HG03159 (cell line): Measurements from ENCODE around the gene RNF181.
"Not testable (repeated sequence)": the region's sequence is repeated elsewhere in the genome, so short reads cannot be mapped to it uniquely, and the experiment has no call there.

ENCODE experiments used
- ATAC-seq: cut with Tn5 transposase; IDR thresholded peaks from one replicate; pipeline ENCODE4 v1.9.1; 2021; ENCODE audit warnings: mild to moderate bottlenecking, moderate library complexity; ENCODE audit not compliant: unreplicated experiment

The RNF181 gene, protein sequence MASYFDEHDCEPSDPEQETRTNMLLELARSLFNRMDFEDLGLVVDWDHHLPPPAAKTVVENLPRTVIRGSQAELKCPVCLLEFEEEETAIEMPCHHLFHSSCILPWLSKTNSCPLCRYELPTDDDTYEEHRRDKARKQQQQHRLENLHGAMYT

DNA sequence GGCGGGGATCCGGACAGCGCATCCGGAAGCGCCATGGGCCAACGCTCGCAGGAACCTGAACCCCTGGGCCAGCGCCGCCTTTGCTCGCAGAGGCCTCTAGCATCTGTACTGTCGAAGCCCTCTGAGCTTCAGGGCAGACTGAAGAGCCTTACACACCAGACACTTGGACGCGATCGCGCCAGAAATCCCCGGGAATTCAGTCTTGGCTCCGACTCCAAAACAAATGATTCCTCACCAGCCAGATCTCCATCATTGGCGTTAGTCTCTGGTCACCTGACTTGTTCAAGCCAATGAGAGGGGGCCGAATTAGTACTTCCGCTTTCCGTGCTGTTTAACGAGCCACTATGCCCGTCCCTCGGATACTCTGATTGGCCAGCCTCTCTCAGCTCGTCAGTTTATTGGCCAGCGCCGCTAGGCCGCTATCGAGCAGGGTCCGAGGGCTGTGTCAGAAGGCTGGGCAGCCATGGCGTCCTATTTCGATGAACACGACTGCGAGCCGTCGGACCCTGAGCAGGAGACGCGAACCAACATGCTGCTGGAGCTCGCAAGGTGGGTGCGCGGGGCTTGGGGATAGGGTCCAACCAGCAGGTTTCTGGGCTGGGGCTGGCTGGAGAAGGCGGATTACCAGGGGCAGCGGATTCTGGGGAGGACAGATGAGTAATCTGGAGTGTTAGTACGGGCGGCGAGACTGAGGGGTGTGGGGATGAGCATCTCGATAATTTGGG is at the start of gene RNF181:
RNF181 (plus strand) TSS at position 445 of the 725 bp plus-strand sequence; CDS start at position 464, 19 bp downstream.
- ATAC-seq = peak; percentile 99

DNA sequence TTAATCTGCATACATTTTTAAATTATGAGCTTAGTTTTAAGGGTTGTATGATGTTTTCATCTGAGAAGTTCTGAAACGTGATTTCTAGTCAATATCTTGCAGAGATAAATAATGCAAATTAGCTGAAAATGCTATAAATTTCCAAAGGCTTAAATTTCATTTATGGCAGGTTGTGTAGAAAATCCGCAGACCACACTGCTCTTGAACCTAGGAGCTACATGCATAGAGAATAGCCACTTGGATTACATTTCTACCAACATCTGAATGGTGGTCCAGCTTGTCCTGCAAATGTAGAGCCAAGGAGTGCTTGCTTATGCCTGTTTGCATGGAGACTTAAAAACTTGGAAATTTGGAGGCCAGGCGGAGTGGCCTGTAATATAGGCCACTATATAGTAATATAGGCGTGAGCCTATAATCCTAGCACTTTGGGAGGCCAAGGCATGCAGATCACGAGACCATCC is 49.7 kb upstream of the RNF181 start:
- ATAC-seq = no peak

DNA sequence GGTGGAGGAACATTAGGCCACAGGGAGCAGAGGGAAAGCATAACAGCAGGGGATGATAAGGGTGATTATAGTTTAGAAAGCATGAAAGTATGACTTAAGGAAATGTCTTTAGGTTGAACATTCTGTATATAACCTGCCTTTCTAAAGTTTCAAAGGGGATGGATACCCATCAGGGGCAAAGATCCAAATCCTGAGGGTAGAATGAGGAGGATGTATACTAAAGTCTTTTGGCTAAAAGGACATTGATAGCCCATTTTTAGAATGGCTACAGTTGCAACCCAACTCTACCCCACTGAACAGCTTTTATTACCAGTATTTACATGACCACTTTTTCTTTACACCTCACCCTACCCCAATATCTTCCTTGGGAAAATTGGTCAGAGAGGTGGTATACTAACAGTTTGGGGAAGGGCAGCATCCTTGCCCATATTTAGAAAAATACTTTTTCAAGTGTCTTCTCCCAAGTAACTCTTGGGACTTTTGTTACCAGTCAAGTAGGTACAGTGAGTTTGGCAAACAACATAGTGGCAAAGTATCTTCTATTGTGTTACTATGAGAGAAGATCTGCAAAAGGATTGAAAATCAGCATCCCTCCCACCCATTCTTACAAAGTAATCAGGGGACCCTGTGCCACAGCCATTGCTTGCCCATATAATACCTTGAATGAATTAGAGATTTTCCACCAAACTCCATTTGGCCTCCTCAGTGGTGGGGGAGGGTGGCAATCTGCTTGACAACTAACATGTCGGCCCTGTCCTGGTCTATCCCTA is 48.3 kb upstream of the RNF181 start:
- ATAC-seq = no peak

DNA sequence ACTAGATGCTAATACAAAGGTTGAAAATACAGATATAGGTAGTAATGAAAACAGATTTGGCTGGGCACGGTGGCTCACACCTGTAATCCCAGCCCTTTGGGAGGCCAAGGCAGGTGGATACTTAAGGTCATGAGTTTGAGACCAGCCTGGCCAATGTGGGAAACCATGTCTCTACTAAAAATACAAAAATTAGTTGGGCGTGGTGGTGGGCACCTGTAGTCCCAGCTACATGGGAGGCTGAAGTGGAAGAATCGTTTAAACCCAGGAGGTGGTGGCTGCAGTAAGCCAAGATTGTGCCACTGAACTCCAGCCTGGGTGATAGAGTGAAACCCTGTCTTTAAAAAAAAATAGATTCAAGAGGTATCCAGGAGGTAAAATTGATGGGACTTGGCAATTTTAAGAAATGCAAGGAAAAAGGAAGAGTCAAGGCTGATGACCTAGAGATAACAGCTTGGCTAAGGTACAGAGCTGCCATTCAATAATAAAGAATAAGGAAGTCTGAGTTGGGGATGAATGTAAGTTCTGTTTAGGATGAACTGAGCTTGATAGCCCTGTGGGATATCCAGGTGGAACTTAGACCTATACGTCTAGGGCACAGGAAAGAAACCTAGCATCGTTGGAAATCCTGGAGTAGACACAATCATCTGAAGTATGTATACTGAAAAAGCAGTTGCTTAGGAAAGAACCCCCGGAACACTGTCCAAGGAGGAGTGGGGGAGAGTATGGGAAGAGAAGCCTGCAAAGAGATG is 47.5 kb upstream of the RNF181 start:
- ATAC-seq = no peak

DNA sequence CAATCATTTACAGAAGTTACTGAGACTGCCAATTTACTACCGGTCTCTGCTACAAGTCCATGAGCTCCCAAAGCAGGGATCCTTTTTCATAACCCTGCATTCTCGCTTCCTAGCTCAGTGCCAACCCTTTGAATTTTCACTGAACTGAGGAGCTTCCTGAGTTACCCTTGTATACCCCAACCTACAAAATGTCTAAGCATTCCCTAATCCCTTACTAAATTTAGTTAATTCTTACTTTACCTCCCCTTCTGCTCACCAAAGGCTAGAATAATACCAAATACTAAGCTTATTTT is 47.0 kb upstream of the RNF181 start:
- no peak for ATAC-seq

DNA sequence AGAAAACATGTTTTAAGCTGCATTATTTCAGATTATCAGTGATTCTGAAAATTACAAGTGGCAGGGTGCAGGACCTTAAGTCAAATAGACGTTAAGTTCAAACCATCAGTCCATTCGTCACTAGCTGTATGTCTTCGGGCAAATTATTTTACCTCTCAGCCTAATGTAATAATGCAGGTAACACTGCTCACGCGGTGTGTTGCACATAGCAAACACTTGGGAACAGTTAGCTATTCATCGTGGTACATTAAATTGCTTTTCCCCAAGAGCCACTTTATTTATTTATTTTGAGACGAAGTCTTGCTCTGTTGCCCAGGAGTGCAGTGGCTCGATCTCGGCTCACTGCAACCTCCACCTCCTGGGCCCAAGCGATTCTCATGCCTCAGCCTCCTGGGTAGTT is 46.5 kb upstream of the RNF181 start:
- no peak for ATAC-seq

DNA sequence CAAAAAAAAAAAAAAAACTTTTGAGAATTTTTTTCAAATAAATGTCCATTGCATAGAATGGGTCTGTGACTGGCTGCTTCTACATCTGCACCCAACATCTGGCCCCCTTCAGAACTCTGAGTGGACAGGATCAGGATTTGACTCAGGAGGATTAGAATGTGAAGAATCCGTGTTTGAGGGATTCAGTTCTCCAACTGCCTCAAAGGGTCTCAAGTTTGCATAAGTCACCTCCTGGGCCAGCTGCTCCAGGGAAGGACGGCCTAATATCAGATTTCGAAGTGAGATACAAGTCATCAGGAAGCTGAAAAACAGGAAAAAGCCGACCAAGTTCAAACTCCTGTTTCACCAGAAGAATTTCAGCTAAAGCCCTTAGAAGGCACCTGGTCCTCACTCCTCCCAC is 45.7 kb upstream of the RNF181 start:
- no peak for ATAC-seq

DNA sequence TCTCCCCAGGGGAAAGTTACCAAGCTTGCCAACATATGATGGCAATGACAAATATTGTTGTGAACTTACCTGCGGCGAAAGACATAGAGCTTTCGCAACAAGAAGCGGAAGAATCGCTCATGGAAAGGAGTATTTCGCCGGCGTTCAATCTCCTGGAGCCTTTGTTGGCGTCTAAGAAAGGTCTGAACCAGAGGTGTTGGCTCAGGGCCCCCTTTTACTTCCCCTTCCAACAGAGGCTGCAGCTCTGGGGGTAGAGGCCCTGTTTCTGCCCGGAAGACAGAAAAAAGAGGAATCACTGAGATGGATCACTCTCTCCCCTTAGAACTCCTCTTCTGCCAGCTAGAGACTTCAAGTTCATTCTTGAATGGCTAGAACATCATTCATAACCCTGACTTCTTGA is 45.1 kb upstream of the RNF181 start:
- ATAC-seq = no peak

DNA sequence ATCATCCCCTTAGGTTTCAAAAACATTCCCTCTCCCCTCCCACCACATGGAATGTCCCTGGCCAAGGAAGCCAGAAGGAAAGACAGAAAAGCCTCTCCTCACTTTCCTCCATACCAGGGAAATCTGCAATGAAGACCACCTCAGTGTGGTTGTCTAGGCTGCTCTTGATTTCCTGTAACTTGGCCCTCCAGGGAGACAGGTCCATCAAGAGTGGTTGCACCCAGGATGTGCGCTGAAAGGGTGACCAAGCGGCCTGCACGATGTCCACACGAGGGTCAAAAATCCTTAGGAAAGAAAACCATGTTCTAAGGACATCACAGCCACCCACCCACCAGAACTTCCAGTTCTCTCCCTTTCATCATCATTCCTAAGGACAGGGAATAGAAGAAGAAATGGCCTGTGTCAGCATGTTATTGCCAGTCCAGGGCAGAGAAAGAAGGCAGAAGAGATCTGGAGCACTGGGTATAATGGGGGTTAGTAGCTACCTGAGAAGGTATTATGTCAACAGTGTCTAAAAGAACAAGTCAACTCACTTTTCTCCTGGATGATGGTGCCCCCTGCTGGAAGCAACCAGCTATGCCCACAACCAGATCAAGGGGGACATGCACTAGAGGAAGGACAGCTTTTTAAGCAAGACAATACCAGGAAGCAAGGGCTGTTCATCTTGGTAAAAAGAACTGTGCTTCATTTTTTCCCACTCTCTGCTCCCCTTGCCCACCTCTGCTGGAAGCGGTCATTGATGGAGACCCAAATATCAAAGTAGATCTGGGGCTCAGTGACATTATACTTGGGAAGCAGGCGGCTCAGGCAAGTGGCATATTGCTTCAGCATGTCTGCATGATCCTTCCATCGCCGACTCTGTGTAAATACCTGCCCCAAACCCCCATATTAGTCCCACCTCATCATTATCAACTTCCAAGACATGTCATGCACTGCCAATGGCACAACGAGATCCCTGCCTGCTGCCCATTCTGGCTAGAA is 43.6 kb upstream of the RNF181 start:
- peak; percentile 57 for ATAC-seq

DNA sequence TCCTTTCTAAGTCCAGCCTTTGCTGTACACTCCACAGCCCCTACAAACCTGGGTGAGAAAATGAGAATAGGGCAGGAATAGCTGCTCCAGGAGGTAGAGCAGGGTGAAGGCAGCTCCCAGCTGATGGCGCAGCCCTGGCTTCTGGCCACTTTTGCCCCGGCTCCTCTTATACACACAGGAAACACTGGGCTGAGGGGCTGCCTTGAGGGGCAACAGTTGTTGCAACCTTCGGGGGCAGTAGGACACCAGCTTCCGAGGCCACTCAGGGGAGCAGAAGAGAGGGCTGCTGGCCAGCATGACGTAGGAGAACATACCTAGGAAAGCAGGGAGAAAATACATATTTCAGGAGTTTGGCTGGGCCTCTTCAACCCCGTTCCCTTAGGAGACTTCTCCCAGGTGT is 42.4 kb upstream of the RNF181 start:
- ATAC-seq = no peak

DNA sequence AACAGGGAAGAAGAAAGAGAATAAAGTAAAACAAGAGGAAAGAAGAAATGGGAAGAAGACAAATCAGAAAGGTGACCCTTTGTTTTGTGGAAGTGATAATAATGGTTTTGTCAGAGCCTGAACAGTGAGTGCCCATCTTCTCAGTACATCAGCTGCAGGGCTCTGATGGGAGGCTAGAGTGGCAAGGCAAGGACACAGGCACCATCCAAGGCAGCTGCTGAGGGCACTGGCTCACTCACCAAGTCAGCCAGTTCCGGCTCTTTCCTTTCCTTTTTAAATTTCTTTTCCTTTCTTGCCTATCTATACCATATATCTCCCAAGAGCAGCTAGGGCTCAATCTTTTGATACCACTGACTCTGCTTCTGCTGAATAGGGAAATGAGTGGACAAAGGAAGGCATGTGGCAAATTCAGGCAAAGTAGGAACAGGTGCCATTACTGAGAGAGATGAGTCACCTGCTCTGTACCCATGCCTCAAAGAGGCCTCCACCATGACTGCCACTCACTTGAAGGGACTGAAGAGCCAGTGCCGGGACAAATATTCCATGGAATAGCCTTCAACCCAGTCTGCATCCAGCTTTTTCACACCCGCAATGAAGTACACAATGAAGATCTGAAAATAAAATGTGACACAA is 40.4 kb upstream of the RNF181 start:
- no peak for ATAC-seq

DNA sequence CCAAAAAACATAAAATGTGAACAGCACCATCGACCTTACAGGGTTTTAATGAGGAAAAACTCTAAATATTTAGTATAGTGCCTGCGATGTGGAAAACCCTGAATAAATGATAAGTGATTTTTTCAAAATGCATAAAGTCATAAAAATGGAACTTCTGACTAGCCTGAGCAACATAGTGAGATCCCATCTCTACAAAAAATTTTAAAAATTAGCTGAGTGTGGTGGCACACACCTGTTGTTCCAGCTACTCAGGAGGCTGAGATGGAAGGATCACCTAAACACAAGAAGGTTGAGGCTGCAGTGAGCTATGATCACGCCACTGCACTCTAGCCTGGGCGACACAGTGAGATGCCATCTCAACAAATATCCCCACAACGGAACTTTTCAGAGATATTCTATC is 38.4 kb upstream of the RNF181 start:
- ATAC-seq = no peak

DNA sequence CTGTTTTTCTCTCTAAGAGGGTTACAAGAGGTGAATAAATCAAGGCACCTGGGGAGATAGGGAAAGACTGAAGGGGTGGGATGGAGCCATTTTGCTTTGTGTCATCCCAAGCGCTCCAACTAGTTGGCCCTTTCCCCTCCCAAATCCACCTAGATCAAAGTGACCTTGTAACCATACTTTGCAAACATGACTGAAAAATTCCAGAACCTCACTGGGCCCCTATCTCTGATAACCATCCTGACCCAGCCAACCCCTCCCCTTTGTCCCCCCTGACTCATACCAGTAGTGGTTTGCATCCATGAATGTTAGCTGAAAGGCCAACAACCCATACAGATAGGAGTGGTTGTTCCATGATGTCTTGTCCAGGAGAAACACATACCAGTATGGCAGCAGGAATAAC is 37.4 kb upstream of the RNF181 start:
- ATAC-seq = no peak

DNA sequence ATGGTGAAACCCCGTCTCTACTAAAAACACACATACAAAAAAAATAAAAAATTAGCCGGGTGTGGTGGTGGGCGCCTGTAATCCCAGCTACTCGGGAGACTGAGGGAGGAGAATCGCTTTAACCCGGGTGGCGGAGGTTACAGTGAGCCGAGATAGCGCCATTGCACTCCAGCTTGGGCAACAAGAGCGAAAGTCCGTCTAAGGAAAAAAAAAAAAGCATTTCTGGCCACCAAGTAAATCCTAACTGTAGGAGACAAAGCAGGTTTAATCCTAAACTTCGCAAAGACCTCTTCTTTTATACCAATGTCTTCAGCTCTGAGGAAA is 35.2 kb upstream of the RNF181 start:
- ATAC-seq = not testable (repeated sequence)

DNA sequence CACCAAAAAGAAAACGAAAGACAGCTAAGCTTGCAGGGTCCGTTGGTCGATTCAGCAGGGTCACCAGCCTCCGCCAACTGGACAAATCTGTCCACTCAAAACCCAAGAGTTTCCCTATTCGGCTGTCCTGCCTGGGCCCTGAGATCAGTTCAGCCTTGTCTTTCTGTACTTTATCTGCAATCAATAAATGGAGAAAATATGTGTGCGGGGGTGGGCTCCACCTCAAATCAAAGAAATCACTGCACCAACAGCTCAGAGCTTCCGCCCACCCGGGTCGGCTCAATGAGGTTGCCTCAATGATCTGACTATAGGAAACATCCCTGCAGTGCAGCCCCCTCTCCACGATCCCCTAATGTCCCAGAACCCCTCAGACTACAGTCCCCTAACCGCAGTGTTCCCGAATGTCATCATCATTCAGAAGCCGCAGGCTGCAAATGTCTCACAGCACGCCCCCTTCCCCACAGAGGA is 34.7 kb upstream of the RNF181 start:
- peak; percentile 23 for ATAC-seq

DNA sequence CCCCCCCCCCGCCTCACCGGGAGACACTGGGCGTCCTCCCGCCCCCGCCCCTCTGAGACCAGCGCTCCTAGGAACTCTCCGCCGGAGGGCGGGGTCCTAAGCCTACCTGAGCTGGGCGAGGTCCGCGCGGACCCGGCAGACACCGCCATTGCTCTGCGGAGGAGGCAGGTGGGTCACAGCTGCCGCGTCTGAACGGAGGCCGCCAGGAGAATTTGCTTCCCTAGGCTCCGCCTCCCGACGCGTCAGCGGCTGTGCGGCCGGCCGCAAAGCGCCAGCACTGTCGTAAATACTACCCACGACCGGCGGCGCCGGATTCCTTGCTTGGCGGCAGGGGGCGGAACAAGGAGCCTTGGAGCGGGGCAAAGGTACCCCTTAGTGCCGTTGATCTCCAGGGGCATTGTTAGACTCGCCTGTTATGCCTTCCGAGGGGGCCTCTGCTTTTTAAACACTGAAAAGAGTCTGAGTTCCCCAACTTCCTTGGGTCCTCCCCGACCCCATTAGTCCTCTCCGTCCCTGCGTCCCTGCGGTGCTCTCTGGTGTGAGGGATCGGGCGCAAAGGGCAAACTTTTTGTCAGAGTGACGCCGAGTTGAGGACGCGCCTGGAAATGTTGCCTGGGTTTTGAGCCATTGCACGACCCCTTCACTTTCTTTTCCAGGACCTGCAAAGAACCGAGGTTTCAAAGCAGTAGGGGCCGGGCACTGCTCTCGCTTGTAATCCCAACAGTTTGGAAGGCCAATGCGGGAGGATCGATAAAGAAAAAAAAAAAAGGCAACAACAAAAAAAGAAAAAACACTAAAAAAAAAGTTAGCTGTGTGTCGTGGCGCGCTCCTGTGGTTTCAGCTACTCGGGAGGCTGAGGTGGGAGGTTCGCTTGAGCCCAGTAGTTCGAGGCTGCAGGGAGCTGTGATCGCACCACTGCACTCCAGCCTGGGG is 34.0 kb upstream of the RNF181 start, which contains the start of gene GGCX:
GGCX (minus strand) TSS at position 214 of the 933 bp plus-strand sequence; CDS start at position 149, 65 bp downstream.
- peak; percentile 84 for ATAC-seq

DNA sequence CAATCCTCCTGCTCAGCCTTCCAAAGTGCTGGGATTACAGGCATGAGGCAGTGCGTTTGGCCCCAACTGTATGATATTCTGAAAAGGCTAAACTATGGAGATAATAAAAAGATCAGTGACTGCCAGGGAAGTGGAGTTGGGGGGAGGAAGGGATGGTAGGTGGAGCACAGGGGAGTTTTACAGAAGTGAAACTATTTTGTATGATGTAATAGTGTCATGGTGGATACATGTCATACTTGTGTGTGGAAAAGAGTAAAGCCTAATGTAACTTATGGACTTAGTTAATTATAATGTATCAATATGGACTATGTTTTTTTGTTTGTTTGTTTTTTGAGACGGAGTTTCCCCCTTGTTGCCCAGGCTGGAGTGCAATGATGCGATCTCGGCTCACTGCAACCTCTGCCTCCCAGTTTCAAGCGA is 31.4 kb upstream of the RNF181 start:
- no peak for ATAC-seq

DNA sequence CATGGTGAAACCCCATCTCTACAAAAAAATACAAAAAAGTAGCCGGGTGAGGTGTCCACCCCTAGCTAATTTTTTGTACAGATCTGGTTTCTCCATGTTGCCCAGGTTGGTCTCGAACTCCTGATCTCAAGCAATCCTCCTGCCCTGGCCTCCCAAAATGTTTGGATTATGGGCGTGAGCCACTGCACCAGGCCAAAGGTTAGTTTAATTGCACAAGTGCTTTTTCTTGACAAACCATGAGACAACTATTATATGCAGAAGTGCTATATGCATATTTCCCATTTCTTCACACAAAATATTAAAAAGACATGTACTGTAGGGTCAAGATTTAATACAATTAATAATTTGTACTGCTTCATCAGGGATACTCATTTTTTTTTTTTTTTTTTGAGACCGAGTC is 29.3 kb upstream of the RNF181 start:
- no peak for ATAC-seq

DNA sequence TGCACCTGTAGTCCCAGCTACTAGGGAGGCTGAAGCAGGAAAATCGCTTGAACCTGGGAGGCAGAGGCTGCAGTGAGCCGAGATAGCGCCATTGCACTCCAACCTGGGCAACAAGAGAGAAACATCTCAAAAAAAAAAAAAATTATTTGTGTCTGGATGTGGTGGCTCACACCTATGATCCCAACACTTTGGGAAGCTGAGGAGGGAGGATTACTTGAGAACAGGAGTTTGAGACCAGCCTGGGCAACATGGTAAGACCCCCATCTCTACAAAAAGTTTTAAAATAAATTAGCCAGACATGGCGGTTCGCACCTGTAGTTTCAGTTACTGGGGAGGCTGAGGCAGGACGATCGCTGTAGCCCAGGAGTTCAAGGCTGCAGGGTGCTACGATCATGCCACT is 19.8 kb upstream of the RNF181 start:
- no peak for ATAC-seq
